Transverse colon (tissue), 4 donors: ENCODE data around the gene DHRSX. TPM values are rescaled to one million over a fixed set of nuclear protein-coding genes. Genes with fewer than 3 reads are reported as not detected.
"Not testable (repeated sequence)": the region's sequence is repeated elsewhere in the genome, so short reads cannot be mapped to it uniquely, and the experiment has no call there.

Experiments
- DNase-seq: peaks from one replicate; pipeline ENCODE4 v3.0.0-alpha.2; 2019
- H3K27ac ChIP-seq, 4 donors: fragments of 200-600 bp; sonication (generic); 2 replicates each; pipeline ENCODE4 v1.5.1; 2016 to 2018; ENCODE audit warnings: inconsistent platforms in 4 of 4
- H3K27me3 ChIP-seq: fragments of 200-600 bp; sonication (generic); 2 replicates; pipeline ENCODE4 v1.5.1; 2017; ENCODE audit warnings: inconsistent platforms
- H3K36me3 ChIP-seq, 4 donors: fragments of 200-600 bp; sonication (generic); 2 replicates each; pipeline ENCODE4 v1.5.1; 2017 to 2019; ENCODE audit warnings: inconsistent platforms in 4 of 4
- H3K4me1 ChIP-seq, 4 donors: fragments of 200-600 bp; sonication (generic); 2 replicates each; pipeline ENCODE4 v1.5.1; 2017 to 2020; ENCODE audit warnings: inconsistent platforms in 4 of 4
- H3K4me3 ChIP-seq, 4 donors: fragments of 200-600 bp; sonication (generic); 1 replicate in 1 of 4; 2 replicates in 3 of 4; pipeline versions ENCODE4 v1.5.1 to v1.6.1; 2017 to 2019; ENCODE audit warnings: inconsistent platforms in 4 of 4
- H3K9me3 ChIP-seq, 2 donors: fragments of 200-600 bp; sonication (generic); 2 replicates each; pipeline ENCODE4 v1.5.1; 2017 to 2019; ENCODE audit warnings: inconsistent platforms in 2 of 2
- CTCF ChIP-seq, 5 experiments: fragments of 200-600 bp in 3 of 5; fragments of 450-650 bp in 2 of 5; sonication (generic) in 3 of 5; IDR thresholded peaks; 1 replicate in 2 of 5; 2 replicates in 3 of 5; pipeline ENCODE4 v1.5.1; 2016 to 2017; ENCODE audit warnings: antibody characterized with exemption in 5 of 5, inconsistent platforms in 3 of 5, mild to moderate bottlenecking in 2 of 5, moderate library complexity in 1 of 5
- EP300 ChIP-seq: sonication (generic); formaldehyde crosslinking; IDR thresholded peaks from one replicate; pipeline ENCODE4 v1.6.1; 2017; ENCODE audit warnings: antibody characterized with exemption, low read depth
- POLR2A ChIP-seq: fragments of 450-650 bp; IDR thresholded peaks from one replicate; pipeline ENCODE4 v1.6.1; 2016; ENCODE audit warnings: antibody characterized with exemption, mild to moderate bottlenecking, moderate library complexity
- POLR2AphosphoS5 ChIP-seq, 3 donors: sonication (generic); formaldehyde crosslinking; IDR thresholded peaks; one replicate each; pipeline ENCODE4 v1.6.1; 2016; ENCODE audit warnings: antibody characterized with exemption in 3 of 3
- WGBS, 2 donors: methylation state at CpG; one replicate each; pipeline ENCODE4 v1.1.5; 2018; ENCODE audit warnings: low coverage in 1 of 2; 5-methylcytosine and 5-hydroxymethylcytosine counted together
- in situ Hi-C, 4 donors: fragments of 200-750 bp; cut with MboI; loops; one replicate each; pipeline versions ENCODE4 v1.15.0 to v1.15.1; 2017; ENCODE audit warnings: low sequenced_read_pairs in 3 of 4, low pct_ligation_motif_present in 1 of 4, low pct_unique_long_range_greater_than_20kb in 1 of 4
- intact Hi-C: fragments of 100-400 bp; cut with DNase I; formaldehyde crosslinking; loops from one replicate; pipeline ENCODE4 v1.15.1; 2023; ENCODE audit warnings: low total_unique reads
- total RNA-seq, 4 donors: library from RNA; depleted of rRNA; stranded (reverse); fragments of >200 nt; gene quantifications; one replicate each; pipeline ENCODE4 v1.1.0, GENCODE V29; 2016

The DHRSX gene
- total RNA-seq, 4 donors from 2014 or later, result 27.9 to 39.9 (median 33.9) TPM

GRCh38 chrX:2521092-2521926, 20.5 kb upstream of the DHRSX start:
- Histone ChIP-seq H3K4me1 (no peaks in the 10 kb centered on the region), H3K9me3 (no peaks in the 10 kb centered on the region), H3K27ac (peak overlapping the region in 1 of 4 donors; percentile 35), H3K36me3 (no peaks in the 10 kb centered on the region), H3K27me3 (no peaks in the 10 kb centered on the region), H3K4me3 (no peak overlapping the region)
- WGBS, 2 donors, result 46 to 49% methylated on average over 12 to 15 of the region's 15 CpGs
- in situ Hi-C loops (no loop called here), intact Hi-C loops (no loop called here)
- peak; percentile 25 for DNase-seq
- TF ChIP-seq CTCF (IDR thresholded peaks at IDR 0.05) (no peak), EP300 (no peak), POLR2AphosphoS5 (IDR thresholded peaks at IDR 0.05) (no peak), POLR2A (no peak)

GRCh38 chrX:2520539-2520938, 19.8 kb upstream of the DHRSX start:
- in situ Hi-C loops, result no loop called here

GRCh38 chrX:2519638-2520037, 18.9 kb upstream of the DHRSX start:
- H3K4me3 ChIP-seq, H3K27me3 ChIP-seq, DNase-seq, H3K27ac ChIP-seq, H3K9me3 ChIP-seq, intact Hi-C loops, H3K4me1 ChIP-seq, H3K36me3 ChIP-seq, in situ Hi-C loops: not testable (repeated sequence)
- WGBS, 2 donors, result 32 to 71% methylated on average over 3 of the region's 3 CpGs

More at GRCh38 chrX:2520539-2520938, 19.8 kb upstream of the DHRSX start:
- WGBS, 2 donors, result 96 to 98% methylated on average over 8 of the region's 8 CpGs
- Histone ChIP-seq H3K36me3 (no peaks in the 10 kb centered on the region), H3K9me3 (no peaks in the 10 kb centered on the region), H3K4me3 (no peak overlapping the region), H3K27ac (no peak overlapping the region), H3K4me1 (no peaks in the 10 kb centered on the region), H3K27me3 (no peaks in the 10 kb centered on the region)
- TF ChIP-seq CTCF (IDR thresholded peaks at IDR 0.05) (no peak), POLR2A (no peak), POLR2AphosphoS5 (IDR thresholded peaks at IDR 0.05) (no peak), EP300 (no peak)
- intact Hi-C loops, result no loop called here
- DNase-seq, result no peak

- in situ Hi-C loops, result no loop called here
- DNase-seq, result no peak
- H3K27ac ChIP-seq, result no peak overlapping the region
- no peaks in the 10 kb centered on the region for H3K4me1 ChIP-seq
- TF ChIP-seq CTCF (IDR thresholded peaks at IDR 0.05) (no peak), POLR2AphosphoS5 (IDR thresholded peaks at IDR 0.05) (no peak)
- H3K4me3 ChIP-seq, result no peak overlapping the region
- no peaks in the 10 kb centered on the region for H3K27me3 ChIP-seq
- no peaks in the 10 kb centered on the region for H3K9me3 ChIP-seq
- 61 to 62% methylated on average over 2 to 6 of the region's 6 CpGs for WGBS, 2 donors
- no peaks in the 10 kb centered on the region for H3K36me3 ChIP-seq
- intact Hi-C loops, result no loop called here
Measured at GRCh38 chrX:2517055-2517454, 16.3 kb upstream of the DHRSX start.

- H3K27me3 ChIP-seq, result no peaks in the 10 kb centered on the region
- no peak for TF ChIP-seq CTCF (IDR thresholded peaks at IDR 0.05)
- TF ChIP-seq POLR2AphosphoS5 (IDR thresholded peaks at IDR 0.05), result no peak
- TF ChIP-seq POLR2A, result no peak
- TF ChIP-seq EP300, result no peak
- intact Hi-C loops (no loop called here), in situ Hi-C loops (no loop called here)
- H3K36me3 ChIP-seq, result no peaks in the 10 kb centered on the region
- no peak for DNase-seq
- no peak overlapping the region for H3K4me3 ChIP-seq
- no peaks in the 10 kb centered on the region for H3K9me3 ChIP-seq
- no peaks in the 10 kb centered on the region for H3K4me1 ChIP-seq
- H3K27ac ChIP-seq, result no peak overlapping the region
- WGBS, 2 donors, result 74 to 88% methylated on average over 2 to 5 of the region's 5 CpGs
Measured at GRCh38 chrX:2516623-2517022, 15.8 kb upstream of the DHRSX start.
